Spleen (tissue), 11 donors: ENCODE measurements around the gene MINDY4. TPM values are rescaled to one million over a fixed set of nuclear protein-coding genes. Genes with fewer than 3 reads are reported as not detected.

Source experiments
- DNase-seq: peaks from one replicate; pipeline ENCODE4 v3.0.0-alpha.2; 2020
- H3K27ac ChIP-seq, 8 donors: fragments of 200-600 bp; sonication (generic) in 7 of 8; 1 replicate in 4 of 8; 2 replicates in 4 of 8; pipeline versions ENCODE4 v1.5.0 to v1.8.0; 2016 to 2021; ENCODE audit warnings: inconsistent platforms in 4 of 8, mild to moderate bottlenecking in 4 of 8, moderate library complexity in 1 of 8
- H3K27me3 ChIP-seq, 7 donors: fragments of 200-600 bp; sonication (generic) in 6 of 7; replicated peaks in 1 of 7; 1 replicate in 4 of 7; 2 replicates in 3 of 7; pipeline versions ENCODE4 v1.5.0 to v1.8.0; 2016 to 2021; ENCODE audit warnings: inconsistent platforms in 3 of 7, mild to moderate bottlenecking in 1 of 7
- H3K36me3 ChIP-seq, 6 donors: fragments of 200-600 bp; sonication (generic) in 5 of 6; 1 replicate in 4 of 6; 2 replicates in 2 of 6; pipeline versions ENCODE4 v1.5.0 to v1.8.0; 2016 to 2021; ENCODE audit warnings: inconsistent platforms in 2 of 6
- H3K4me1 ChIP-seq, 6 donors: fragments of 200-600 bp; sonication (generic) in 5 of 6; 1 replicate in 3 of 6; 2 replicates in 3 of 6; pipeline versions ENCODE4 v1.5.0 to v1.8.0; 2016 to 2021; ENCODE audit warnings: inconsistent platforms in 3 of 6
- H3K4me3 ChIP-seq, 8 donors: fragments of 200-600 bp; sonication (generic) in 7 of 8; 1 replicate in 4 of 8; 2 replicates in 4 of 8; pipeline versions ENCODE4 v1.5.0 to v1.8.0; 2016 to 2021; ENCODE audit warnings: inconsistent platforms in 4 of 8, mild to moderate bottlenecking in 4 of 8, moderate library complexity in 2 of 8
- H3K9me3 ChIP-seq, 8 donors: fragments of 200-600 bp; sonication (generic) in 7 of 8; 1 replicate in 4 of 8; 2 replicates in 4 of 8; pipeline versions ENCODE4 v1.5.0 to v1.8.0; 2016 to 2021; ENCODE audit warnings: inconsistent platforms in 4 of 8
- POLR2A ChIP-seq, 3 donors: fragments of 450-650 bp; IDR thresholded peaks; one replicate each; pipeline ENCODE4 v1.5.1; 2017; ENCODE audit warnings: antibody characterized with exemption in 3 of 3, mild to moderate bottlenecking in 1 of 3
- POLR2AphosphoS5 ChIP-seq, 3 donors: sonication (generic); formaldehyde crosslinking; IDR thresholded peaks; one replicate each; pipeline ENCODE4 v1.5.1; 2017; ENCODE audit warnings: antibody characterized with exemption in 3 of 3
- WGBS, 5 donors: extraction: QIAGEN DNeasy Blood & Tissue Kit in 3 of 5; methylation state at CpG; one replicate each; pipeline versions ENCODE4 v1.1.5 to v1.1.7; 2013 to 2018; 5-methylcytosine and 5-hydroxymethylcytosine counted together
- intact Hi-C: fragments of 100-400 bp; cut with DNase I; formaldehyde crosslinking; loops from one replicate; pipeline ENCODE4 v1.15.0; 2023; ENCODE audit warnings: low total_unique reads
- polyA plus RNA-seq, 3 donors: library from polyadenylated mRNA; stranded (reverse); fragments of 200-250 nt; gene quantifications; one replicate each; pipeline ENCODE4 v1.2.1, GENCODE V29; 2013
- total RNA-seq, 7 donors: library from RNA; depleted of rRNA in 3 of 7; stranded (reverse); fragments of >200 nt in 3 of 7; fragmentation: NEBNext Ultra II Directional in 4 of 7; extraction: Animal tissue kit (Norgen Biotek cat#: 25700) in 4 of 7; gene quantifications; one replicate each; pipeline versions ENCODE4 v1.1.0 to v1.2.1, GENCODE V29; 2016 to 2021
- TF ChIP-seq, protein P1 (sequence below), 11 experiments: fragments of 200-600 bp in 7 of 11; fragments of 450-650 bp in 4 of 11; sonication (generic) in 4 of 11; IDR thresholded peaks in 8 of 11; conservative IDR thresholded peaks in 3 of 11; 1 replicate in 7 of 11; 2 replicates in 4 of 11; pipeline versions ENCODE4 v1.4.0 to v1.8.0; 2016 to 2021; ENCODE audit warnings: antibody characterized with exemption in 11 of 11, inconsistent platforms in 4 of 11, mild to moderate bottlenecking in 1 of 11
- donor health status: healthy with polysubstance abuse.
- donor health status: DM: no; HTN: no; CAD: no; lungs with moderate emphysema.
- donor health status: DM: no; HTN: no; CAD: no.
- donor health status: Bipolar disorder and iron deficiency.
- donor health status: healthy.
- donor health status: DM: no; HTN: no; CAD: no.
- donor health status: DM: yes; HTN: yes; CAD: no.

Gene MINDY4
- total and polyA plus RNA-seq, 10 donors, result 0.63 to 7.0 (median 3.0) TPM

DNA sequence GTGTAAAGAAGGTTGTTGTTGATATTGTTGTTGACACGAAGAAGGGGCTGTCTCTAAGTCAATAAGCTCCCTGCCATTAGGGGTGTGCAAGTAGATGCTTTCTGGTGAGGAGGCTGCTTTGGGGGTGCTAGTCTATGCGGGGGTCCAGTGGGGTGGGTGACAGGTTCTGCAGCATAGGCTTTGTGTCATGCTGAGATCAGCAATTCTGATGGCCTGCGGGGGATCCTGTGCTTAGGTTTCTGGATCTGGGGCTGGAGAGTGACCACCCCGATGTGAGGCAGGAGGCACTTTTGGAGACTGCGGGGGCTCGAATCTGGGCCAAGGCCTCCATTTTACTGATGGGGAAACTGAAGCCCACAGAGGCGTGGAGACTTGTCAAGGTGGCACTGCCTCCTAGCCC lies 145.6 kb downstream of the MINDY4 start:
- intact Hi-C loops, result no loop called here
- peaks cover 0 to 5% (median 0%) of the 10 kb centered on the region in 7 donors for H3K27me3 ChIP-seq
- TF ChIP-seq POLR2AphosphoS5 (IDR thresholded peaks at IDR 0.05) (no peak), POLR2A (IDR thresholded peaks at IDR 0.05) (no peak)
- TF ChIP-seq, protein P1, sequence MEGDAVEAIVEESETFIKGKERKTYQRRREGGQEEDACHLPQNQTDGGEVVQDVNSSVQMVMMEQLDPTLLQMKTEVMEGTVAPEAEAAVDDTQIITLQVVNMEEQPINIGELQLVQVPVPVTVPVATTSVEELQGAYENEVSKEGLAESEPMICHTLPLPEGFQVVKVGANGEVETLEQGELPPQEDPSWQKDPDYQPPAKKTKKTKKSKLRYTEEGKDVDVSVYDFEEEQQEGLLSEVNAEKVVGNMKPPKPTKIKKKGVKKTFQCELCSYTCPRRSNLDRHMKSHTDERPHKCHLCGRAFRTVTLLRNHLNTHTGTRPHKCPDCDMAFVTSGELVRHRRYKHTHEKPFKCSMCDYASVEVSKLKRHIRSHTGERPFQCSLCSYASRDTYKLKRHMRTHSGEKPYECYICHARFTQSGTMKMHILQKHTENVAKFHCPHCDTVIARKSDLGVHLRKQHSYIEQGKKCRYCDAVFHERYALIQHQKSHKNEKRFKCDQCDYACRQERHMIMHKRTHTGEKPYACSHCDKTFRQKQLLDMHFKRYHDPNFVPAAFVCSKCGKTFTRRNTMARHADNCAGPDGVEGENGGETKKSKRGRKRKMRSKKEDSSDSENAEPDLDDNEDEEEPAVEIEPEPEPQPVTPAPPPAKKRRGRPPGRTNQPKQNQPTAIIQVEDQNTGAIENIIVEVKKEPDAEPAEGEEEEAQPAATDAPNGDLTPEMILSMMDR (IDR thresholded peaks at IDR 0.05 in 8 of 11, conservative IDR thresholded peaks at IDR 0.05 in 3 of 11), result no peak
- no peaks in the 10 kb centered on the region for H3K36me3 ChIP-seq
- no peak for DNase-seq
- no peaks in the 10 kb centered on the region for H3K4me1 ChIP-seq
- H3K4me3 ChIP-seq, result no peak overlapping the region
- WGBS, 5 donors, result 86 to 94% (median 89%) methylated on average over 7 of the region's 7 CpGs
- no peaks in the 10 kb centered on the region for H3K9me3 ChIP-seq
- H3K27ac ChIP-seq, result no peak overlapping the region

DNA sequence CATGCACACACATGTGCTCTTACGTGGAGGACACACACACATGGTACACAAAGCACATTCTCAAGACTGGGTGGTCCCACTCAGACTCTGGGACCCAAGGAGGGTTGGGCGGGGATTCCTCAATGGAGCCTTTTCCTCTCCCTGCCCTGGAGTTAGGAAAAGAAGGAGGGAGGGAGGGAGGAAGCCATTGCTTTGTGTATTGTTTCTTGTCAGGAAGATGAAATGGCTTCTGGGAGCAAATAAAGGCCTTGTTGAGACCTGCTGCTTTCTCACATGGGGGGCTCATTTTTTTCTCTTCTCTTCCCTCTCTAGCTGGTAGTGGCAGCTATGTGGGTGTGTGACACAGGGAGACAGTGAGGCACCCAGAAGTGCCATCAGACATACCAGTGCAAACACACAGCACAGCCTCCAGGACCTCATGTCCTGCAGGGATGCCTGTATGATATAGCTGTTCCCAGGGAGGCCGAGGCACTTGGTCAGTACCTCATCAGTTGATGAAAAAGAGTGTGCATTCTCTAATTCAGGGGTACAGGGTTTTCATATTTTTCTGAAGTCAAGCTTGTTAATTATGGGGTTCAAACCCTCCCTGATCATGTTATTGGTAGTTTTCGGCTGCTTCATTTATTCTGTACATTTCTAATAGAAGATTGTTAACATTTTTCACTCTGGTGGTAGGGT lies 146.1 kb downstream of the MINDY4 start:
- no peaks in the 10 kb centered on the region for H3K27me3 ChIP-seq
- no peak overlapping the region for H3K27ac ChIP-seq
- WGBS, 5 donors, result 82 to 95% (median 87%) methylated on average over 4 of the region's 4 CpGs
- DNase-seq, result no peak
- intact Hi-C loops, result no loop called here
- TF ChIP-seq, protein P1 (IDR thresholded peaks at IDR 0.05 in 8 of 11, conservative IDR thresholded peaks at IDR 0.05 in 3 of 11), result no peak
- no peak for TF ChIP-seq POLR2A (IDR thresholded peaks at IDR 0.05)
- no peak for TF ChIP-seq POLR2AphosphoS5 (IDR thresholded peaks at IDR 0.05)
- H3K4me1 ChIP-seq, result no peaks in the 10 kb centered on the region
- H3K36me3 ChIP-seq, result no peaks in the 10 kb centered on the region
- H3K9me3 ChIP-seq, result no peaks in the 10 kb centered on the region
- no peak overlapping the region for H3K4me3 ChIP-seq

DNA sequence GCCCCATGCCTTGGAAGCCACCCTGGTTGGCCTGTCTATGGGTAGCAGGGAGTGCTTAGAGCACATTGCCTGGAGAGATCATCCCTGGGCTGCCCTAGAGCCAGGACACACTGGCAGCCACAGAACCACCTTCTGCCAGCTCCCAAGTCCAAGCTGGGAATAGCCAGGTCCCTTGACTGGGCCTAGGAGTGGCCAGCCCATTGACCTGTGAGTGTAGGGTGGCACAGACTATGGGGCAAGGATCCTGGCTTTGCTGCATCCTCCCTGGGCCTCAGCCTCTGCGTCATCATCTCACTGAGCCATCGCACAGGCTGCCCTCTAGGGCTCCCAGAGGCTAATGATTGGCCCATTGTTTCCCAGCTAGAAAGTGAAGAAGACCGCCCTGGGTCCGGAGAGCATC lies 147.5 kb downstream of the MINDY4 start:
- H3K4me1 ChIP-seq, result no peaks in the 10 kb centered on the region
- no peaks in the 10 kb centered on the region for H3K9me3 ChIP-seq
- no peak overlapping the region for H3K27ac ChIP-seq
- intact Hi-C loops, result no loop called here
- no peaks in the 10 kb centered on the region for H3K27me3 ChIP-seq
- H3K36me3 ChIP-seq, result no peaks in the 10 kb centered on the region
- peak; percentile 56 for DNase-seq
- H3K4me3 ChIP-seq, result no peak overlapping the region
- TF ChIP-seq, protein P1 (IDR thresholded peaks at IDR 0.05 in 8 of 11, conservative IDR thresholded peaks at IDR 0.05 in 3 of 11), result no peak
- 94 to 100% (median 96%) methylated on average over 2 to 4 of the region's 4 CpGs for WGBS, 5 donors

DNA sequence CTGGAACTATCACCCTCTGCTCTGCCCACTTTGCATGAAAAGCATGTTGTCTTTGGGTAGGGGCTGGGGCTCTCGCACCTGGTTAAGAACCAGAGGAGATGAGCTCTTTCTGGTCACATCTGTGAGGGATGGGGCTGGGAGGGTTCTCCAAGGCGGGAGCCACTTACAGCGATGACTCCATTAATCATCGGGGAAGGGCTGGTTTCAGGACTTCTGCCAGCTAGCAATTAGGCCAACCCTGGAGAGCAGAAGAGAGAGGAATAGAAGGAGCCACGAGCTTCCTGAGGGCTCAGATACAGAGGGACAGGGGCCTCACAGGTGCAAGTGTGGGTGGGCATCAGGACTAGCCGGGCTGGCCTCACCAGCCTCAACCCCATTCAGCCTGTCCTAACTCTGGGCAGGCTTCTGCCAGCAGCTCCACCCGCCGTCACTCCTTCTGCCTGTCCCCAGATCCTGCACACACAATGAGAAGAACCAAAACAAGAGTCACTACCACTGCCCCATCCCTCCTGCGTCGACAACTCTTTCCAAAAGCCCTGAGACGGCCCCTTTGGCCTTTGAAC lies 148.9 kb downstream of the MINDY4 start:
- intact Hi-C loops, result no loop called here
- Histone ChIP-seq H3K36me3 (no peaks in the 10 kb centered on the region), H3K4me3 (no peak overlapping the region), H3K27me3 (no peaks in the 10 kb centered on the region), H3K9me3 (no peaks in the 10 kb centered on the region), H3K27ac (no peak overlapping the region), H3K4me1 (no peaks in the 10 kb centered on the region)
- WGBS, 5 donors, result 70 to 79% (median 74%) methylated on average over 11 of the region's 11 CpGs
- TF ChIP-seq, protein P1 (IDR thresholded peaks at IDR 0.05 in 8 of 11, conservative IDR thresholded peaks at IDR 0.05 in 3 of 11), result no peak
- TF ChIP-seq POLR2AphosphoS5 (IDR thresholded peaks at IDR 0.05) (no peak), POLR2A (IDR thresholded peaks at IDR 0.05) (no peak)
- peak; percentile 46 for DNase-seq
